ENCODE measurements around the gene ASXL1. TPM values are rescaled to one million over a fixed set of nuclear protein-coding genes. Genes with fewer than 3 reads are reported as not detected.

ASXL1 gene
- total and polyA plus RNA-seq, 10 of the 15 experiments (the other 5 are each of a cell fraction or from before 2014, with no cell fraction given): 11.0 to 87.6 (median 56.8) TPM

DNA sequence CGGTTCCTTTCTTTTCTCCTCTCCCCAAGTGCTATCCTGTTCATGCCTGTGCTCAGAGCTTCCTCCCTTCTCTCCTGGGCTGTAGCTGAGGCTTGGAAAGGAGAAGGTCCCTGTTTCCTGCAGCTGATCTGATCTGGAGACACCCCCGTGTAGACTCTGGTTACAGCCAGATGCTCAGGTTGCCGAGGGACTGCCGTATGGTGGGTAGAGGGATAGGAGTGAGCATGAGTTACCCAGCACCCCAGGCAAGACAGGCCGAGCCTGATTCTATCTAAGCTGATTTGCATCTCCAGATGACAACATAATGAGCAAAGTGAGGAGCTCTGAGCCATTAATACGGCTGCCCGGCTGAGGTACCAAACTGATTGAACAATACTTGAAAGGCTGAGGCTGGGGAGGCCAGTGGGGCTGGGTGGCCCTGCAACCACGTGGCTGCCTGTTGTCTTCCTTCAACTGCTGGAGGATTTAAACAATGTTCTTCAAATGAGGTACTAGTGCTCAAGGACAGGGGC, 91.8 kb downstream of the ASXL1 start (continued):
- TF ChIP-seq, protein P1, sequence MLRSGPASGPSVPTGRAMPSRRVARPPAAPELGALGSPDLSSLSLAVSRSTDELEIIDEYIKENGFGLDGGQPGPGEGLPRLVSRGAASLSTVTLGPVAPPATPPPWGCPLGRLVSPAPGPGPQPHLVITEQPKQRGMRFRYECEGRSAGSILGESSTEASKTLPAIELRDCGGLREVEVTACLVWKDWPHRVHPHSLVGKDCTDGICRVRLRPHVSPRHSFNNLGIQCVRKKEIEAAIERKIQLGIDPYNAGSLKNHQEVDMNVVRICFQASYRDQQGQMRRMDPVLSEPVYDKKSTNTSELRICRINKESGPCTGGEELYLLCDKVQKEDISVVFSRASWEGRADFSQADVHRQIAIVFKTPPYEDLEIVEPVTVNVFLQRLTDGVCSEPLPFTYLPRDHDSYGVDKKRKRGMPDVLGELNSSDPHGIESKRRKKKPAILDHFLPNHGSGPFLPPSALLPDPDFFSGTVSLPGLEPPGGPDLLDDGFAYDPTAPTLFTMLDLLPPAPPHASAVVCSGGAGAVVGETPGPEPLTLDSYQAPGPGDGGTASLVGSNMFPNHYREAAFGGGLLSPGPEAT (IDR thresholded peaks at IDR 0.05; ENCODE audit: low read depth): no peak
- no peak for TF ChIP-seq YY1 (IDR thresholded peaks at IDR 0.05; ENCODE audit: low read depth, low read length)
- TF ChIP-seq ZNF207 (IDR thresholded peaks at IDR 0.05; ENCODE audit: borderline replicate concordance): no peak

DNA sequence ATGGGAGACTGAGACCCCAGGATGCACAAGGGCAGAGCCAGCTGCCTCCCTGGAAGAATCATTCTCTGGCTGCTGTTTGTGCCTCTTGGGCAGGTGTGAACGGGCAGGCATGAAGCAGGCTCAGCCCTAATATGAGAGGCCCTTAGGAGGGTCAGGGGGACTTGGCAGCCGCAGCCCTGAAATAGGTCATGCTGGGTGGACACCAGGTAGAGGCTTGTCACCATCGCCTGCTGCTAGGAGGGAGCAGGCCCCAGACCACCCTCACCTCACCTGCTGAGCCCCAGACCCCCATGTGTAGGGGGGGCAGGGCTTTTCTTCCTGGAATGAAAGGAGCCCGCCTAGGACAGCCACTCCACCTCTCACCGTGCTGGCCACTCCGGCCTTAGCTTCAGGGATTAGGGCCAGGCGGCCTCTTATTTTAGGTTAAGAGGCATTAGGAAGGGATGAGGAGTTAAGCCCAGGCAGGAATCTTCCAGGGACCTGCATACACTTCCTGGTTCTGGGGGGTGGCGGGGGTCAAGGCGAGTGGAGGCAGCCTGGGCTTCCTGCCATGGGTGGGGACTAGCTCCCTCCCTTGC, 92.4 kb downstream of the ASXL1 start:
- BruUV-seq (replicated peaks): no TSS peak
- intact Hi-C loops (cut with micrococcal nuclease; ENCODE audit: unreplicated experiment): no loop called here

More for the DNA sequence above, 92.4 kb downstream of the ASXL1 start:
- FAIRE-seq (no peak), DNase-seq (ENCODE audit: low read depth, low spot score) (no peak), ATAC-seq (no peak)
- in situ Hi-C loops (cut with MboI): no loop called here
- TF ChIP-seq KLF5 (IDR thresholded peaks at IDR 0.05; ENCODE audit: partially characterized antibody) (no peak), CHD4 (IDR thresholded peaks at IDR 0.05) (no peak), JUND (IDR thresholded peaks at IDR 0.05; ENCODE audit: low read depth, low read length) (no peak), CREM (IDR thresholded peaks at IDR 0.05; ENCODE audit: low read depth) (no peak), GABPA (IDR thresholded peaks at IDR 0.05; ENCODE audit: low read depth) (no peak), KDM1A (IDR thresholded peaks at IDR 0.05; ENCODE audit: borderline replicate concordance) (no peak), CREB1 (IDR thresholded peaks at IDR 0.05; ENCODE audit: low read depth) (no peak), WRNIP1 (IDR thresholded peaks at IDR 0.05; ENCODE audit: borderline replicate concordance, low read depth, low read length) (no peak)
- TF ChIP-seq, protein P2, sequence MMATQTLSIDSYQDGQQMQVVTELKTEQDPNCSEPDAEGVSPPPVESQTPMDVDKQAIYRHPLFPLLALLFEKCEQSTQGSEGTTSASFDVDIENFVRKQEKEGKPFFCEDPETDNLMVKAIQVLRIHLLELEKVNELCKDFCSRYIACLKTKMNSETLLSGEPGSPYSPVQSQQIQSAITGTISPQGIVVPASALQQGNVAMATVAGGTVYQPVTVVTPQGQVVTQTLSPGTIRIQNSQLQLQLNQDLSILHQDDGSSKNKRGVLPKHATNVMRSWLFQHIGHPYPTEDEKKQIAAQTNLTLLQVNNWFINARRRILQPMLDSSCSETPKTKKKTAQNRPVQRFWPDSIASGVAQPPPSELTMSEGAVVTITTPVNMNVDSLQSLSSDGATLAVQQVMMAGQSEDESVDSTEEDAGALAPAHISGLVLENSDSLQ (IDR thresholded peaks at IDR 0.05): no peak
- Histone ChIP-seq H3K27ac (ENCODE audit: control insufficient read depth, insufficient read depth) (no peak overlapping the region), H3K9ac (ENCODE audit: control insufficient read depth, insufficient read depth, low read length) (no peak overlapping the region), H3K27me3 (replicated peaks in 1 of 2; ENCODE audit: control insufficient read depth in 2 of 2, insufficient read depth in 2 of 2, low read length in 1 of 2) (no peaks in the 10 kb centered on the region), H2AFZ (ENCODE audit: control insufficient read depth, low read depth, low read length) (no peak overlapping the region), H3K79me2 (ENCODE audit: control insufficient read depth, insufficient read depth, low read length) (no peaks in the 10 kb centered on the region), H3K4me2 (ENCODE audit: control insufficient read depth, insufficient read depth) (no peak overlapping the region), H3K36me3 (ENCODE audit: control insufficient read depth in 2 of 2, insufficient read depth in 2 of 2, low read length in 1 of 2) (no peaks in the 10 kb centered on the region; a peak in 1 of 4 replicates), H3K4me1 (ENCODE audit: control insufficient read depth, insufficient read depth, low read length) (no peaks in the 10 kb centered on the region), H4K20me1 (ENCODE audit: control insufficient read depth, insufficient read depth) (no peaks in the 10 kb centered on the region), H3K4me3 (no peak overlapping the region), H3K9me3 (replicated peaks; ENCODE audit: control insufficient read depth, insufficient read depth, low read length) (no peaks in the 10 kb centered on the region)
- RAD21 ChIA-PET (ENCODE audit: unreplicated experiment): interaction anchor here (0.6 kb wide), 1 partner anchor 202 kb away, joined by 3 read pairs; no protein-coding TSS in a partner anchor
- CTCF ChIA-PET: interaction anchor here (0.8 to 1.4 kb wide), 2 partner anchors 8 to 13 kb away, joined by 3 to 4 read pairs; no protein-coding TSS in a partner anchor
- SMC1A ChIA-PET (ENCODE audit: uncharacterized antibody, unreplicated experiment): no interaction called here
- WGBS (ENCODE audit: insufficient coverage, insufficient replicate concordance, low lambda C conversion rate, missing lambda C conversion rate): 93% methylated on average over 9 of the region's 9 CpGs
- POLR2A ChIA-PET: no interaction called here
